Astrocyte (in vitro differentiated cells and primary cell): ENCODE data around the gene IFIT3.

Source experiments
- EZH2 ChIP-seq: IDR thresholded peaks from 2 replicates; pipeline ENCODE4 v1.6.1; 2012; ENCODE audit warnings: mild to moderate bottlenecking, low read length, inconsistent platforms; ENCODE audit not compliant: insufficient read depth
- TF ChIP-seq, protein P1 (sequence below): IDR thresholded peaks from 2 replicates; pipeline ENCODE4 v1.5.1; 2011; ENCODE audit warnings: low read depth, mild to moderate bottlenecking, inconsistent platforms, low read length, moderate library complexity; ENCODE audit not compliant: insufficient read depth

DNA sequence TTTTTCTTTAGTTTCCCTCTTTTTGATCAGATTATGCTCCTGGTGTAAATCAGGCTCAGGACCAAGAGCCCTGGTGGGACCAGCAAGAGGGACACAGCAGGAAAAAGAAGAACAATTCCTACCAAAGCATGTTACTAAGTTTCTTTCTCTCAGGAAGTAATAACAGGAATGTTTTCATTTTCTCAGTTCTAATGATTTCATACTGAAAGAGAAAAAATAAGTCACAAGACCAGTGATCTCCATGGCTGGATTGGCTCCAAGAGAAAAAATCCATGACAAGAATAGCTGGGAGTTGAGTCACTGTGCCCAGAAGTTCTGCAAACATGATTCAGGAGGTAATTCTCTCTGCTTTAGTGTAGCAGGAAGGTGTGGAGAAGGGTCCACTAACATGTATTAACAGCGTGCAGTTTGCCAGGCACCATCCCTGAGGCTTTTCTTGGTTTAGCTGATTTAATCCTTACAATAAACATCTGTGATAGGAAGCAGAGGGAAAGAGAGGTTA lies 49.7 kb upstream of the IFIT3 start:
- TF ChIP-seq, protein P1, sequence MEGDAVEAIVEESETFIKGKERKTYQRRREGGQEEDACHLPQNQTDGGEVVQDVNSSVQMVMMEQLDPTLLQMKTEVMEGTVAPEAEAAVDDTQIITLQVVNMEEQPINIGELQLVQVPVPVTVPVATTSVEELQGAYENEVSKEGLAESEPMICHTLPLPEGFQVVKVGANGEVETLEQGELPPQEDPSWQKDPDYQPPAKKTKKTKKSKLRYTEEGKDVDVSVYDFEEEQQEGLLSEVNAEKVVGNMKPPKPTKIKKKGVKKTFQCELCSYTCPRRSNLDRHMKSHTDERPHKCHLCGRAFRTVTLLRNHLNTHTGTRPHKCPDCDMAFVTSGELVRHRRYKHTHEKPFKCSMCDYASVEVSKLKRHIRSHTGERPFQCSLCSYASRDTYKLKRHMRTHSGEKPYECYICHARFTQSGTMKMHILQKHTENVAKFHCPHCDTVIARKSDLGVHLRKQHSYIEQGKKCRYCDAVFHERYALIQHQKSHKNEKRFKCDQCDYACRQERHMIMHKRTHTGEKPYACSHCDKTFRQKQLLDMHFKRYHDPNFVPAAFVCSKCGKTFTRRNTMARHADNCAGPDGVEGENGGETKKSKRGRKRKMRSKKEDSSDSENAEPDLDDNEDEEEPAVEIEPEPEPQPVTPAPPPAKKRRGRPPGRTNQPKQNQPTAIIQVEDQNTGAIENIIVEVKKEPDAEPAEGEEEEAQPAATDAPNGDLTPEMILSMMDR = no peak
- no peak for TF ChIP-seq EZH2
